Right ventricle myocardium inferior (tissue), 1 donor: ENCODE results near the gene PCDHGB2. TPM values are rescaled to one million over a fixed set of nuclear protein-coding genes. Genes with fewer than 3 reads are reported as not detected.
"Not testable (repeated sequence)": the region's sequence is repeated elsewhere in the genome, so short reads cannot be mapped to it uniquely, and the experiment has no call there.

ENCODE experiments used
- ATAC-seq: fragments of 200-7000 bp; cut with Tn5 transposase; one replicate; pipeline ENCODE4 v1.9.1; 2020; ENCODE audit warnings: mild to moderate bottlenecking, moderate library complexity
- DNase-seq: peaks from one replicate; pipeline ENCODE4 v3.0.0; 2021; ENCODE audit errors: missing footprints
- intact Hi-C: fragments of 100-400 bp; cut with DNase I; formaldehyde crosslinking; loops from one replicate; pipeline ENCODE4 v1.11.0; 2022
- long read RNA-seq: library from polyadenylated mRNA; unstranded; transcript quantifications from one replicate; pipeline ENCODE4 v2.0.0, GENCODE V29; 2021
- total RNA-seq: library from RNA; stranded (reverse); fragmentation: NEBNext Ultra II Directional; extraction: Animal tissue kit (Norgen Biotek cat#: 25700); gene quantifications from one replicate; pipeline ENCODE4 v1.2.1, GENCODE V29; 2021
- donor health status: DM: no; HTN: yes; CAD: no; lungs with severe emphysema.

PCDHGB2 gene
- total RNA-seq, result 8.3 TPM
- long read RNA-seq, result 0 reads

- ATAC-seq (peak; percentile 39), DNase-seq (no peak)
- intact Hi-C loops, result no loop called here
These were observed at the start of gene PCDHGB2 for GRCh38 chr5:141359790-141360426. Gene PCDHGB2, plus strand, starts transcription at chr5:141359994. Its CDS starts 142 bp downstream, at chr5:141360136.

DNA sequence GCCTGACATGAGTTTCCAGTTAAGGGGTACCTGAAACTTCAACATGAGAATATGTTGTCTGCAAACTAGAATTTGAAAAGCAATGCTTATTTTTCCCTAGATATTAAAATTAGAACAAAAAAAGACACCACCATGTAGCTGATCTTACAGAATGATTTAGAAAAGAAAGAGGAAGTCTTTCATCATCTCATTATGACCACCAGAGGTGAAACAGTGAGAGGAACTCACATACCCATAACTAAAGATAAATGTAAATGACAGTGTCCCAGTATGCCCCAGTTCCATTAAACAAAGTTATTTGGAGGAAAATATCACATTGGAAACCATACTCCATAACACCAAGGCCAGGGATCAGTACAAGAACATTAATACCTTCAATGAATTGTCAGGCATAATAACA is 46.1 kb upstream of the PCDHGB2 start:
- no peak for ATAC-seq
- intact Hi-C loops, result no loop called here
- DNase-seq, result no peak

GRCh38 chr5:141316963-141317362 is 42.8 kb upstream of the PCDHGB2 start:
- DNase-seq, intact Hi-C loops, ATAC-seq: not testable (repeated sequence)

DNA sequence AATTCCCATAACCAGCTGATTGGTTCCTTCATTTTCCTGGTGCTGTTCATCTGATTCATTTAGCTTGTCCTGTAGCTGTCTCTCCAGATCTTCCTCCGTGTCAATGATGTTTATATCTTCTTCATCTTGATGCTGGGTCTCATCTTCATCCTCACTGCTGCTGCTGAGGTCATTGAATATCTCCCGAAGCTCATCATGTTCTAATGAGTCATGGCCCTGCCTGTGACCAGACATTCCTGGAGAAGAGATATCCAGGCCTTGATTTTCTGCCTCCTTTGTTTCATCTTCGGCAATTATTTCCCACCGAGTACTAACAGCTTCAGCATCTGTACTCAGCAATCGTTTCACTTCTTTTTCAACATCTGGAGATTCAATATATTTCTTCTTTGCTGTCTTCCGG is 40.6 kb upstream of the PCDHGB2 start:
- ATAC-seq (no peak), DNase-seq (no peak)
- intact Hi-C loops, result no loop called here

- ATAC-seq (no peak), DNase-seq (no peak)
- intact Hi-C loops, result loop anchor here (2.0 to 10.0 kb wide), 2 partner anchors 105 to 241 kb away; partner anchors contain the start of gene PCDHB13
These were observed 40.1 kb upstream of the PCDHGB2 start for GRCh38 chr5:141319699-141320098.

- peak; percentile 99 for ATAC-seq
- intact Hi-C loops, result loop anchor here (2.0 to 10.0 kb wide), 2 partner anchors 106 to 240 kb away; partner anchors contain the start of gene PCDHB13
- peak; percentile 96 for DNase-seq
These were observed 39.3 kb upstream of the PCDHGB2 start, which contains the start of gene TAF7 for GRCh38 chr5:141320225-141321169. Gene TAF7, minus strand, starts transcription at chr5:141320784. Its CDS starts 740 bp downstream, at chr5:141320044.

DNA sequence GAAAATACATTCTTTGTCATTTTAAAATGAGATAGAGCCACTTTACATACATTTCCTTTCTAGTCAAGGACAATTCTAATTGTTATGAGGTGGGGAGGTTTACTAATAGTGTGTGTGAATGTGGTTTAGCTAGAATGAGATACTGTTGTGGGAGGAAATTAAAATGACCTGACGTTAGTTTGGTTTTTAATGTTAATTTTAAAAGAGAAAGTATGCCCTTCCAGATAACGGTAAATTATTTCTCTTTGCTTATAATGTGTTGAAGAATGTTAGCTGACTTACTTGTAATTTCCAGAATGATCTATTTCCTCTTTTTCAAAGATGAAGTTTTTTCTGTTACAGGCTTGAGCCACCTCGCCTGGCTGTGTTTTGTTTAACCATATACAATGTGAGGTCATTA is 37.5 kb upstream of the PCDHGB2 start:
- ATAC-seq (no peak), DNase-seq (no peak)
- intact Hi-C loops, result loop anchor here (10.0 kb wide), 1 partner anchor 107 kb away; the partner anchor contains the start of gene PCDHB13

DNA sequence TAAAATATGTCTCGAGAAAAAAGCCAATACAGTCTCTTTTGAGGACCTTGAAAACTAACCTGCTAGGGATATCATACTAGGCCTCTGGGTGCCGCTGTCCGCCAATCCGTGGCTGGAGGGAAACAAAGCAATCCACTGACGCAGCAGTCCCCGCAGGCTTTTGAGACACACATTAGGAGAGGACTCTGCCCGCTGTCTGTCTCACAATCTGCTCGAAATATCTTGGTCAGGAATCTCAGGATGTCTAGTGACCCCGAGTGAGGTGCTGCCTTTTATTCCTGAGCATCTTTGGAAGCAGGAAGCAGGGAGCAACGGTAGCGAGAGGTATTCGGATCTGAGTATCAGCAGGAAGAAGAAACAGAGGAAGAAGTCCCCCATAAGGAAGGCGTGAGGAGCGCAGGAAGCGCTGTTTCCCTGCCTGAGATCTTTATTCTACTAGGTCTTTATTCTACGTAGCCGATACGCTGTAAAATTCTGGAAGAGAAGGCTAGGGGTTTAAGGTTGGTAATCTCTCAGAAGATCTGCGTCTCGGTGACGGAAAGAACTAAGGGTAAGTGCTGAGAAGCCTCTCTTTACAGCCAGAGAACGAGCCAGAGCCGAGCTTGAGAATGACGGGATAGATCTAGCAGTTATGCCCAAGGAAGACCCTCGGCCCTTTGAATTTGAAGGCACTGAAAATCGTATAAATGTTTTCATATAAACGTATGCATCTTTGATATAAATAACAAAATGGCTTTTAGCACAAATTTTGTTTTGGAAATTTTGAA is 33.5 kb upstream of the PCDHGB2 start:
- DNase-seq (peak; percentile 80), ATAC-seq (peak; percentile 89)
- intact Hi-C loops, result loop anchor here (10.0 kb wide), 1 partner anchor 111 kb away; the partner anchor contains the start of gene PCDHB13

DNA sequence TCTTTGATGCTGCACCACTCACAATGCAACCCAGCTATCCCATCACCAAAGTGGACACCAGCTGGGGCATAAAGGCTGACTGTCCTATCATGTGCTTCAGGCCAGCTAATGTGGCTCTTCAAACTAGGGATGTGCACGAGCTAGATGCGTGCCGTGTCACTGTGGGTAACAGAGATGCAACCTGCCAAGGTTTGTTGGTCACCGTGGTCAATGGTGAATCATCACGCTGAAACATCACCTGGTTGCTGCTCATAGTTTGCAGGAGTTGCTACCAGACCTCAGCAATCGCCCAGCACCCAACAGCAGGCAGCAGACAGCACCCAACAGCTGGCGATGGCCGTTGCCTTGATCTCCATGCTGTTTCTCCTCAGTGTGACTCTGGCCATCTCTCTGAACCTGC is 31.6 kb upstream of the PCDHGB2 start:
- intact Hi-C loops, result loop anchor here (10.0 kb wide), 1 partner anchor 113 kb away; the partner anchor contains the start of gene PCDHB13
- DNase-seq, result peak; percentile 48
- no peak for ATAC-seq

- intact Hi-C loops, result no loop called here
- ATAC-seq (peak; percentile 62), DNase-seq (peak; percentile 45)
These were observed 29.3 kb upstream of the PCDHGB2 start, which contains the start of gene PCDHGA1 for GRCh38 chr5:141330299-141331080. Gene PCDHGA1, plus strand, starts transcription at chr5:141330514.

- DNase-seq, ATAC-seq, intact Hi-C loops: not testable (repeated sequence)
These were observed 27.2 kb upstream of the PCDHGB2 start for GRCh38 chr5:141332571-141332970.

- ATAC-seq (peak; percentile 70), DNase-seq (peak; percentile 66)
- intact Hi-C loops, result loop anchor here (5.0 kb wide), 1 partner anchor 224 kb away; no protein-coding TSS in a partner anchor
These were observed 21.1 kb upstream of the PCDHGB2 start, which contains the start of gene PCDHGA2 for GRCh38 chr5:141338538-141339306. Gene PCDHGA2, plus strand, starts transcription at chr5:141338760.

- DNase-seq, ATAC-seq: not testable (repeated sequence)
These were observed 18.9 kb upstream of the PCDHGB2 start for GRCh38 chr5:141340781-141341354.

GRCh38 chr5:141342773-141343172 is 17.0 kb upstream of the PCDHGB2 start:
- intact Hi-C loops, result no loop called here

More at GRCh38 chr5:141340781-141341354, 18.9 kb upstream of the PCDHGB2 start:
- intact Hi-C loops, result not testable (repeated sequence)

DNA sequence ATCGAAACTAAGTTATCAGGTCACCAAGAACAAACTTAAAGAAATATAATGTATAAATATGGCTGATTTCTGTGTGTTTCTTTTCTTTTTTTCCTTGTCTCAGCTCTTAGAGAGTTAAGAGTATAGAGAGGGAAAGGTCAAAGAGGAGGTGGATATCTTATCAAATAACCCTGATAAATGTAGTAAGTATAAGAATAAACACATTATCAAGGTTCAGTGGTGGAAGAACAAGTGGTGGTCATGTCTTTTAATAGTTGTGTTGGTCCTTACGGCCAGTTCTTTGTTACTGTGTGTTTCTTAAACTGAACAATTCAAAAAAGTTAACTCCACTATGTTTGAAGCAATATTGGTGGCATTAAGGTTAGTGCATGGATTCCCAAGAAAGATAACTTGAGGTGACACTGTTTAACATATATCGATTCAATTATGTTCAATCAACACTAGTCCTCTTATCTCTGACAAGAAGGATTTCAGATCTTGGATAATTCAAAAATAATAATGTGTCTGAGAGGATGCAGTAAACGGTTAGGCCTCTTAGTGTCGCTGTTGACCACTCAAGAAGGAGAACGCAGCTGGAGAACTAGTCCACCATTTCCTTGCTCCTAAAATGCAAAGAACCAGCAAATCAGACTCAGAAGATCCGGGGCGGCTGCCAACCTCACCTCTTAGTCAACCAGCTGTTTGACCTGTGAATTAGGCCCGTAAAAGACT is 16.4 kb upstream of the PCDHGB2 start, which contains the start of gene PCDHGA3:
PCDHGA3 (plus strand) TSS at position 588 of the 711 bp plus-strand sequence. CDS start 205 bp downstream, outside the sequence.
- DNase-seq, result no peak
- ATAC-seq, result peak; percentile 56
- intact Hi-C loops, result no loop called here

More at GRCh38 chr5:141342773-141343172, 17.0 kb upstream of the PCDHGB2 start:
- ATAC-seq, result peak; percentile 61
- no peak for DNase-seq
